ENCODE measurements around the gene HLX. TPM values are rescaled to one million over a fixed set of nuclear protein-coding genes. Genes with fewer than 3 reads are reported as not detected.

HLX gene
- total and polyA plus RNA-seq, 4 donors = 3.0 to 8.3 (median 6.1) TPM

DNA sequence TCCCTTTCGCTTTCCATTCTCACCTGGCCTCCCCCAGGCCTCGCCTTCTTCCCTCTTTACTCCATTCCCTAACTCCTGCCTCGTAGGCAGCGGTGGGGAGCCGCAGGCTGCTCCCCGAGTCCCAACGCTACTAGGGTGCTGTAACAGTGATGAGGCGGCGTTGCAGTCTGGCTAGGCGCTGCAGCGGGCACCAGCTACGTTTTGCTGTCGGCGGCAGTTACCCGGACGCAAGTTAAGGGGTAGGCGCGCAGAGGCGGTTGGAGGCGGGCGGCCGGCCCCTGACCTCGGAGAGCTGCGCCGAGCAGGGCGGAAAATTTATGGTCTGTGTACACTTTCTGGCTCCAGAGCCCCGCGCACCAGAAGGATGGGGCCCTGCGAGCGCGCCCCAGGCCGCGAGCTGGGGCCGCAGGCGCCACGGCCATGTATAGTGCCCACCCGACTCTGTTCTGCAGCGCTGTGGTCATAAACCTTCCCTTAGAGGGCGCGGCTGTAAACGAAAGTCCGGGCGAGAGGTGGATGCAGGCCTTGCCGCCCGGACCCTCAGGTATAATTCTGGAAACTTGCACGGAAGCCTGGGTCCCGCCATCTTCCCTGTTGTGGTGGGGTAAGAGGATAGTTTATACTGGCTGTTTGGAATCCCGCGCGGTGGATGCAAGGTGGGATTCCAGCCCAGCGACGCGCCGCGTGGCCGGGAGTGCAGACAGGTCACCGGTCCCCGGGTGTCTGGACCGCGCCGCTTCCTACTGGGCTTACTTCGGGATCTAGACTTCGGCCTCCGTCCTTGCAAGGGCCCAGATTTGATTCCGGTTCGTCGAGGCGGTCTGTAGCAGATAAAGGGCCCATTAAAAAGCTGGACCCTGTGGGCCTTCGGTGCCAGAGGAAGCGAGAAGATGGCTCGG is 15.0 kb downstream of the HLX start:
- H3K4me1 ChIP-seq (ENCODE audit: control insufficient read depth in 4 of 4, insufficient read depth in 4 of 4, low read length in 3 of 4) = peaks cover 4 to 19% (median 12%) of the 10 kb centered on the region in 4 donors
- H3K27ac ChIP-seq (ENCODE audit: low read depth in 1 of 2, low read length in 2 of 2) = no peak overlapping the region
- TF ChIP-seq HNF4G (IDR thresholded peaks at IDR 0.05) = no peak
- TF ChIP-seq JUND (IDR thresholded peaks at IDR 0.05) = no peak
- peaks cover 3 to 32% (median 13%) of the 10 kb centered on the region in 4 donors for H3K27me3 ChIP-seq (ENCODE audit: control insufficient read depth in 4 of 4, insufficient read depth in 4 of 4, low read length in 3 of 4)
- peak overlapping the region; percentile 49 to 68 (median 56) for H3K4me3 ChIP-seq (ENCODE audit: low read depth in 1 of 3, low read length in 3 of 3)
- no peak overlapping the region for H3K9ac ChIP-seq (ENCODE audit: low read depth in 1 of 2, low read length in 2 of 2)
- DNase-seq (ENCODE audit: low spot score) = no peak
- no peaks in the 10 kb centered on the region for H3K36me3 ChIP-seq (ENCODE audit: control insufficient read depth in 4 of 4, insufficient read depth in 3 of 4, low read depth in 1 of 4, low read length in 3 of 4)
- H3K9me3 ChIP-seq (ENCODE audit: control insufficient read depth in 4 of 4, low read length in 3 of 4) = peaks cover 0 to 3% (median 1%) of the 10 kb centered on the region in 4 donors
- whole genome bisulfite sequencing = 18% methylated on average over 71 of the region's 71 CpGs

- H3K4me1 ChIP-seq (ENCODE audit: control insufficient read depth in 4 of 4, insufficient read depth in 4 of 4, low read length in 3 of 4) = peaks cover 4 to 19% (median 12%) of the 10 kb centered on the region in 4 donors
- H3K27ac ChIP-seq (ENCODE audit: low read depth in 1 of 2, low read length in 2 of 2) = no peak overlapping the region
- no peak for TF ChIP-seq SP1 (IDR thresholded peaks at IDR 0.05)
- no peak for TF ChIP-seq ZBTB33 (IDR thresholded peaks at IDR 0.05)
- H3K9ac ChIP-seq (ENCODE audit: low read depth in 1 of 2, low read length in 2 of 2) = no peak overlapping the region
- WGBS = 59% methylated on average over 13 of the region's 13 CpGs
- no peak for DNase-seq (ENCODE audit: low spot score)
- H3K9me3 ChIP-seq (ENCODE audit: control insufficient read depth in 4 of 4, low read length in 3 of 4) = peaks cover 0 to 3% (median 1%) of the 10 kb centered on the region in 4 donors
- H3K27me3 ChIP-seq (ENCODE audit: control insufficient read depth in 4 of 4, insufficient read depth in 4 of 4, low read length in 3 of 4) = peaks cover 3 to 32% (median 13%) of the 10 kb centered on the region in 4 donors
- peak overlapping the region in 1 of 3 donors; percentile 56 for H3K4me3 ChIP-seq (ENCODE audit: low read depth in 1 of 3, low read length in 3 of 3)
- no peaks in the 10 kb centered on the region for H3K36me3 ChIP-seq (ENCODE audit: control insufficient read depth in 4 of 4, insufficient read depth in 3 of 4, low read depth in 1 of 4, low read length in 3 of 4)
These were observed 15.6 kb downstream of the HLX start for GRCh38 chr1:220894924-220895256.

- Histone ChIP-seq H3K4me1 (ENCODE audit: control insufficient read depth in 4 of 4, insufficient read depth in 4 of 4, low read length in 3 of 4) (peaks cover 4 to 19% (median 12%) of the 10 kb centered on the region in 4 donors), H3K4me3 (ENCODE audit: low read depth in 1 of 3, low read length in 3 of 3) (no peak overlapping the region), H3K27me3 (ENCODE audit: control insufficient read depth in 4 of 4, insufficient read depth in 4 of 4, low read length in 3 of 4) (peaks cover 3 to 31% (median 13%) of the 10 kb centered on the region in 4 donors), H3K9me3 (ENCODE audit: control insufficient read depth in 4 of 4, low read length in 3 of 4) (peaks cover 0 to 3% (median 1%) of the 10 kb centered on the region in 4 donors), H3K27ac (ENCODE audit: low read depth in 1 of 2, low read length in 2 of 2) (no peak overlapping the region), H3K9ac (ENCODE audit: low read depth in 1 of 2, low read length in 2 of 2) (no peak overlapping the region), H3K36me3 (ENCODE audit: control insufficient read depth in 4 of 4, insufficient read depth in 3 of 4, low read depth in 1 of 4, low read length in 3 of 4) (no peaks in the 10 kb centered on the region)
- WGBS = 41% methylated on average over 35 of the region's 35 CpGs
- no peak for TF ChIP-seq MAX (IDR thresholded peaks at IDR 0.05)
- no peak for TF ChIP-seq TAF1 (conservative IDR thresholded peaks at IDR 0.05)
- TF ChIP-seq ZBTB33 (IDR thresholded peaks at IDR 0.05) = no peak
- no peak for TF ChIP-seq ATF3 (IDR thresholded peaks at IDR 0.05)
- TF ChIP-seq GABPA (IDR thresholded peaks at IDR 0.05 in 1 of 2, conservative IDR thresholded peaks at IDR 0.05 in 1 of 2) = no peak
- DNase-seq (ENCODE audit: low spot score) = no peak
These were observed 16.2 kb downstream of the HLX start for GRCh38 chr1:220895412-220895946.

Measured in liver (tissue), 9 donors.